GM12878 (cell line): ENCODE measurements around the gene SARDH. TPM values are rescaled to one million over a fixed set of nuclear protein-coding genes. Genes with fewer than 3 reads are reported as not detected.

Experiments used
- ATAC-seq: fragments of 200-7000 bp; cut with Tn5 transposase; 3 replicates; pipeline ENCODE4 v1.9.1; 2020; ENCODE audit warnings: mild to moderate bottlenecking, moderate library complexity
- BruUV-seq: library from RNA; stranded (reverse); fragments of 400-500 nt; replicated peaks from 2 replicates; lab custom pipeline; 2021; lab: Mats Ljungman, UMichigan
- CTCF ChIA-PET: fragments of 300-600 bp; sonication (Branson Sonifier 250); formaldehyde crosslinking; extraction: SDS; loops from one replicate; lab custom pipeline; 2021; ENCODE audit warnings: inconsistent platforms; lab: Yijun Ruan, JAX
- POLR2A ChIA-PET: fragments of 350-600 bp; formaldehyde crosslinking; extraction: SDS; loops from one replicate; lab custom pipeline; 2021; ENCODE audit warnings: inconsistent platforms; lab: Charles Lee
- RAD21 ChIA-PET: fragments of 300-600 bp; sonication (Branson Sonifier 250); formaldehyde crosslinking; loops from one replicate; lab custom pipeline; 2023; ENCODE audit warnings: antibody characterized with exemption; ENCODE audit not compliant: unreplicated experiment; lab: Charles Lee
- SMC1A ChIA-PET: fragments of 300-600 bp; sonication (Branson Sonifier 250); formaldehyde crosslinking; loops from one replicate; lab custom pipeline; 2023; ENCODE audit not compliant: unreplicated experiment, uncharacterized antibody; lab: Charles Lee
- DNase-seq: peaks from one replicate; pipeline ENCODE4 v3.0.0-alpha.2; 2011; ENCODE audit warnings: low read depth, low spot score
- FAIRE-seq: peaks from 3 replicates; lab custom pipeline; 2011; peaks lifted over from hg19 to GRCh38; lab: Jason Lieb, UNC
- H2AFZ ChIP-seq: 2 replicates; pipeline ENCODE4 v1.6.0; 2011; ENCODE audit warnings: low read depth, low read length, control low read depth; ENCODE audit not compliant: control insufficient read depth
- H3K27ac ChIP-seq: 2 replicates; pipeline ENCODE4 v1.5.1; 2011; ENCODE audit warnings: control low read depth; ENCODE audit not compliant: control insufficient read depth, insufficient read depth
- H3K27me3 ChIP-seq, 2 experiments: replicated peaks in 1 of 2; 2 replicates each; pipeline versions ENCODE4 v1.6.0 to v1.6.1; 2011; ENCODE audit warnings: low read length in 1 of 2; ENCODE audit not compliant: control insufficient read depth in 2 of 2, insufficient read depth in 2 of 2
- H3K36me3 ChIP-seq, 2 experiments: 2 replicates each; pipeline ENCODE4 v1.5.1; 2011; ENCODE audit warnings: low read length in 1 of 2; ENCODE audit not compliant: control insufficient read depth in 2 of 2, insufficient read depth in 2 of 2
- H3K4me1 ChIP-seq: 2 replicates; pipeline ENCODE4 v1.6.1; 2011; ENCODE audit warnings: mild to moderate bottlenecking, low read length, moderate library complexity, mixed read lengths; ENCODE audit not compliant: control insufficient read depth, insufficient read depth
- H3K4me2 ChIP-seq: 2 replicates; pipeline ENCODE4 v1.6.0; 2011; ENCODE audit warnings: control low read depth; ENCODE audit not compliant: control insufficient read depth, insufficient read depth
- H3K4me3 ChIP-seq: fragments of 200-600 bp; sonication (generic); 2 replicates; pipeline ENCODE4 v1.5.1; 2016
- H3K79me2 ChIP-seq: 2 replicates; pipeline ENCODE4 v1.6.0; 2011; ENCODE audit warnings: low read length; ENCODE audit not compliant: control insufficient read depth, insufficient read depth
- H3K9ac ChIP-seq: 2 replicates; pipeline ENCODE4 v1.8.0; 2011; ENCODE audit warnings: low read length, control low read depth, mixed read lengths; ENCODE audit not compliant: control insufficient read depth, insufficient read depth
- H3K9me3 ChIP-seq: replicated peaks from 3 replicates; pipeline ENCODE4 v1.5.1; 2011; ENCODE audit warnings: mild to moderate bottlenecking, low read length; ENCODE audit not compliant: control insufficient read depth, insufficient read depth
- H4K20me1 ChIP-seq: 2 replicates; pipeline ENCODE4 v1.6.0; 2011; ENCODE audit not compliant: control insufficient read depth, insufficient read depth
- CREM ChIP-seq: IDR thresholded peaks from 2 replicates; pipeline ENCODE4 v1.6.1; 2014; ENCODE audit warnings: antibody characterized with exemption, low read depth
- EED ChIP-seq: sonication (generic); IDR thresholded peaks from 2 replicates; pipeline ENCODE4 v1.6.1; 2016; ENCODE audit warnings: antibody characterized with exemption, low read depth
- IRF5 ChIP-seq: fragments of 450-650 bp; IDR thresholded peaks from 2 replicates; pipeline ENCODE4 v1.6.1; 2017; ENCODE audit warnings: borderline replicate concordance
- MEF2A ChIP-seq: IDR thresholded peaks from 2 replicates; pipeline ENCODE4 v1.6.1; 2011; ENCODE audit warnings: low read depth, mild to moderate bottlenecking, low read length, moderate library complexity; ENCODE audit not compliant: insufficient read depth
- MTA2 ChIP-seq: fragments of 450-650 bp; IDR thresholded peaks from 2 replicates; pipeline ENCODE4 v1.6.1; 2016; ENCODE audit warnings: low read depth, mild to moderate bottlenecking, moderate library complexity
- NFIC ChIP-seq: IDR thresholded peaks from 2 replicates; pipeline ENCODE4 v1.6.1; 2012; ENCODE audit warnings: low read depth, mild to moderate bottlenecking, inconsistent platforms, low read length, moderate library complexity
- NRF1 ChIP-seq: conservative IDR thresholded peaks from 2 replicates; pipeline ENCODE4 v1.6.1; 2011; ENCODE audit warnings: mild to moderate bottlenecking, low read depth, low read length, improper control_type of control experiment
- POLR2A ChIP-seq: IDR thresholded peaks from 2 replicates; pipeline ENCODE4 v1.6.1; 2011; ENCODE audit warnings: low read depth, mild to moderate bottlenecking, low read length
- SP1 ChIP-seq: IDR thresholded peaks from one replicate; pipeline ENCODE4 v1.6.1; 2011; ENCODE audit warnings: low read depth, low read length
- STAT3 ChIP-seq: IDR thresholded peaks from 2 replicates; pipeline ENCODE4 v1.6.1; 2011; ENCODE audit warnings: low read depth, low read length, improper control_type of control experiment
- SUPT20H ChIP-seq: IDR thresholded peaks from 2 replicates; pipeline ENCODE4 v1.6.1; 2011; ENCODE audit warnings: low read depth, mild to moderate bottlenecking, low read length, moderate library complexity, borderline replicate concordance; ENCODE audit not compliant: control insufficient read depth
- WRNIP1 ChIP-seq: IDR thresholded peaks from 2 replicates; pipeline ENCODE4 v1.6.1; 2011; ENCODE audit warnings: low read depth, low read length, improper control_type of control experiment, borderline replicate concordance
- WGBS: methylation state at CpG from one replicate; pipeline ENCODE4 v1.1.6; 2016; ENCODE audit warnings: low lambda C conversion rate; ENCODE audit not compliant: insufficient replicate concordance, insufficient coverage; ENCODE audit errors: missing lambda C conversion rate; 5-methylcytosine and 5-hydroxymethylcytosine counted together
- in situ Hi-C: fragments of 300-500 bp; cut with MboI; formaldehyde crosslinking; loops from 9 replicates; pipeline ENCODE4 v1.14.3; 2018; ENCODE audit warnings: mixed read lengths
- intact Hi-C: fragments of 100-400 bp; cut with micrococcal nuclease; formaldehyde crosslinking; loops from one replicate; pipeline ENCODE4 v1.14.2; 2022; ENCODE audit not compliant: unreplicated experiment
- polyA plus RNA-seq, 11 experiments: library from polyadenylated mRNA; depleted of rRNA in 4 of 11; unstranded in 6 of 11; stranded (reverse) in 5 of 11; fragments of >200 nt; fragmentation: Nextera tagmentation in 4 of 11; fragmentation: Illumina TruSeq in 1 of 11; extraction: Ambion mirVana in 4 of 11; extraction: Trizol in 1 of 11; gene quantifications; 1 replicate in 1 of 11; 2 replicates in 10 of 11; pipeline versions ENCODE4 v1.2.1 to v1.2.3, GENCODE V29; 2011 to 2016; ENCODE audit warnings: inconsistent platforms in 2 of 11, missing spikeins in 2 of 11, low read depth in 1 of 11
- total RNA-seq, 4 experiments: library from RNA; depleted of rRNA in 3 of 4; stranded (reverse); fragments of >200 nt in 3 of 4; fragmentation: Illumina TruSeq in 1 of 4; extraction: Trizol in 1 of 4; gene quantifications; 2 replicates each; pipeline versions ENCODE4 v1.2.1 to v1.2.3, GENCODE V29; 2013 to 2021

SARDH gene
- total and polyA plus RNA-seq, 10 of the 15 experiments (the other 5 are each of a cell fraction or from before 2014, with no cell fraction given), result 0.03 to 0.15 (median 0.10) TPM; not detected in 6

GRCh38 chr9:133687856-133688761 lies 50.0 kb downstream of the SARDH start:
- Histone ChIP-seq H2AFZ (no peak overlapping the region), H3K4me1 (no peaks in the 10 kb centered on the region), H3K27ac (no peak overlapping the region), H3K9ac (no peak overlapping the region), H3K36me3 (no peaks in the 10 kb centered on the region), H3K27me3 (peaks cover 0 to 4% of the 10 kb centered on the region in 2 experiments; a peak in 3 of 4 replicates), H3K9me3 (no peaks in the 10 kb centered on the region), H3K4me3 (no peak overlapping the region), H4K20me1 (no peaks in the 10 kb centered on the region), H3K4me2 (no peak overlapping the region), H3K79me2 (no peaks in the 10 kb centered on the region)
- ChIA-PET POLR2A (no interaction called here), RAD21 (no interaction called here), CTCF (no interaction called here), SMC1A (no interaction called here)
- no peak for FAIRE-seq
- DNase-seq, result no peak
- 50% methylated on average over 32 of the region's 34 CpGs for WGBS
- TF ChIP-seq SP1, result no peak
- TF ChIP-seq IRF5, result no peak
- TF ChIP-seq WRNIP1, result no peak
- no peak for TF ChIP-seq CREM
- no peak for TF ChIP-seq NFIC
- no peak for TF ChIP-seq SUPT20H
- no peak for TF ChIP-seq EED
- TF ChIP-seq MTA2, result no peak
- TF ChIP-seq POLR2A, result no peak
- TF ChIP-seq MEF2A, result no peak
- TF ChIP-seq STAT3, result no peak
- TF ChIP-seq NRF1, result no peak
- no peak for ATAC-seq
- intact Hi-C loops, result no loop called here
- BruUV-seq, result no TSS peak
- in situ Hi-C loops, result no loop called here
